H1 (cell line): Measurements from ENCODE around the gene KRT17.
A peak's percentile ranks its signal among the peaks of the same experiment; 100 is the strongest.
"Not testable (repeated sequence)": the region's sequence is repeated elsewhere in the genome, so short reads cannot be mapped to it uniquely, and the experiment has no call there.

Experiments
- EP300 ChIP-seq, 2 experiments: IDR thresholded peaks; 1 replicate in 1 of 2; 2 replicates in 1 of 2; pipeline ENCODE4 v1.6.1; 2011 to 2012; ENCODE audit warnings: low read depth in 2 of 2, low read length in 2 of 2, mild to moderate bottlenecking in 2 of 2, borderline replicate concordance in 1 of 2, inconsistent platforms in 1 of 2, moderate library complexity in 1 of 2
- HDAC2 ChIP-seq, 2 experiments: fragments of 300-600 bp in 1 of 2; sonication (generic) in 1 of 2; IDR thresholded peaks; 2 replicates each; pipeline ENCODE4 v1.6.1; 2011 to 2012; ENCODE audit warnings: low read depth in 2 of 2, low read length in 2 of 2, mild to moderate bottlenecking in 2 of 2, moderate library complexity in 2 of 2, borderline replicate concordance in 1 of 2, inconsistent platforms in 1 of 2
- KDM1A ChIP-seq: fragments of 200-600, 300-600 bp; sonication (generic); IDR thresholded peaks from 2 replicates; pipeline ENCODE4 v1.7.1; 2016; ENCODE audit warnings: mild to moderate bottlenecking, low read length, borderline replicate concordance
- POLR2A ChIP-seq, 2 experiments: IDR thresholded peaks; 1 replicate in 1 of 2; 2 replicates in 1 of 2; pipeline ENCODE4 v1.6.1; 2011; ENCODE audit warnings: low read depth in 2 of 2, low read length in 2 of 2, mild to moderate bottlenecking in 2 of 2; ENCODE audit errors: control extremely low read depth in 1 of 2
- TAF1 ChIP-seq: IDR thresholded peaks from 2 replicates; pipeline ENCODE4 v1.6.1; 2011; ENCODE audit warnings: mild to moderate bottlenecking, low read depth, low read length
- TAF7 ChIP-seq: optimal IDR thresholded peaks from 2 replicates; pipeline ENCODE3; 2011; ENCODE audit warnings: low read depth, mild to moderate bottlenecking, inconsistent platforms, low read length, moderate library complexity, borderline replicate concordance
- TF ChIP-seq, protein P1 (sequence below), 3 experiments: IDR thresholded peaks; 1 replicate in 2 of 3; 2 replicates in 1 of 3; pipeline versions ENCODE4 v1.5.1 to v1.6.1; 2011; ENCODE audit warnings: low read length in 3 of 3, mild to moderate bottlenecking in 3 of 3, inconsistent platforms in 2 of 3, low read depth in 1 of 3, moderate library complexity in 1 of 3; ENCODE audit not compliant: insufficient read depth in 1 of 3; ENCODE audit errors: control extremely low read depth in 1 of 3

DNA sequence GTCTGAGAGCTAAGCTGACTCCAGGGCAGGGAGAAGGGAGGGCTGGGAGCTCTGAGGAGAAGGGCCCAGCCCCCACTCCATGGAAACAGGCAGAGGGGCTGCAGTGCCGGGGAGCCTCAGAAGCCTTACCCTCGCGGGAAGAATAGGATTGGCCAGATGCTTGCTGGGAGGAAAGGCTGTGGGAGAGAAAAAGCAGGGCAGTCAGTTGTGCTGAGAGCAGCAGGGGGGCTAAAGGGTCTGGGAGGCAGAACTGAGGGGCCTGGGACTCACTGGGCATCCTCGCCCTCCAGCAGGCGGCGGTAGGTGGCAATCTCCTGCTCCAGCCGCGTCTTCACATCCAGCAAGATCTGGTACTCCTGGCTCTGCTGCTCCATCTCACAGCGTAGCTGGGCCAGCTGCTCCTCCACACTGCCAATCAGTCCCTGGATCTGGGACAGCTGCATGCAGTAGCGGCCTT is 14.3 kb downstream of the KRT17 start:
- TF ChIP-seq TAF1; TAF7; KDM1A; EP300 (IDR thresholded peaks at IDR 0.05; ENCODE audit: borderline replicate concordance in 1 of 2, low read depth in 2 of 2, low read length in 2 of 2); POLR2A (IDR thresholded peaks at IDR 0.05; ENCODE audit: control extremely low read depth in 1 of 2, low read depth in 2 of 2, low read length in 2 of 2); HDAC2 (IDR thresholded peaks at IDR 0.05; ENCODE audit: borderline replicate concordance in 1 of 2, low read depth in 2 of 2, low read length in 2 of 2): not testable (repeated sequence)
- TF ChIP-seq, protein P1, sequence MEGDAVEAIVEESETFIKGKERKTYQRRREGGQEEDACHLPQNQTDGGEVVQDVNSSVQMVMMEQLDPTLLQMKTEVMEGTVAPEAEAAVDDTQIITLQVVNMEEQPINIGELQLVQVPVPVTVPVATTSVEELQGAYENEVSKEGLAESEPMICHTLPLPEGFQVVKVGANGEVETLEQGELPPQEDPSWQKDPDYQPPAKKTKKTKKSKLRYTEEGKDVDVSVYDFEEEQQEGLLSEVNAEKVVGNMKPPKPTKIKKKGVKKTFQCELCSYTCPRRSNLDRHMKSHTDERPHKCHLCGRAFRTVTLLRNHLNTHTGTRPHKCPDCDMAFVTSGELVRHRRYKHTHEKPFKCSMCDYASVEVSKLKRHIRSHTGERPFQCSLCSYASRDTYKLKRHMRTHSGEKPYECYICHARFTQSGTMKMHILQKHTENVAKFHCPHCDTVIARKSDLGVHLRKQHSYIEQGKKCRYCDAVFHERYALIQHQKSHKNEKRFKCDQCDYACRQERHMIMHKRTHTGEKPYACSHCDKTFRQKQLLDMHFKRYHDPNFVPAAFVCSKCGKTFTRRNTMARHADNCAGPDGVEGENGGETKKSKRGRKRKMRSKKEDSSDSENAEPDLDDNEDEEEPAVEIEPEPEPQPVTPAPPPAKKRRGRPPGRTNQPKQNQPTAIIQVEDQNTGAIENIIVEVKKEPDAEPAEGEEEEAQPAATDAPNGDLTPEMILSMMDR (IDR thresholded peaks at IDR 0.05; ENCODE audit: control extremely low read depth in 1 of 3, insufficient read depth in 1 of 3, low read depth in 1 of 3, low read length in 3 of 3): peak; percentile 45 to 59 (median 52)
